ENCODE results near the gene LRRC1.

- TF ChIP-seq, protein P1, sequence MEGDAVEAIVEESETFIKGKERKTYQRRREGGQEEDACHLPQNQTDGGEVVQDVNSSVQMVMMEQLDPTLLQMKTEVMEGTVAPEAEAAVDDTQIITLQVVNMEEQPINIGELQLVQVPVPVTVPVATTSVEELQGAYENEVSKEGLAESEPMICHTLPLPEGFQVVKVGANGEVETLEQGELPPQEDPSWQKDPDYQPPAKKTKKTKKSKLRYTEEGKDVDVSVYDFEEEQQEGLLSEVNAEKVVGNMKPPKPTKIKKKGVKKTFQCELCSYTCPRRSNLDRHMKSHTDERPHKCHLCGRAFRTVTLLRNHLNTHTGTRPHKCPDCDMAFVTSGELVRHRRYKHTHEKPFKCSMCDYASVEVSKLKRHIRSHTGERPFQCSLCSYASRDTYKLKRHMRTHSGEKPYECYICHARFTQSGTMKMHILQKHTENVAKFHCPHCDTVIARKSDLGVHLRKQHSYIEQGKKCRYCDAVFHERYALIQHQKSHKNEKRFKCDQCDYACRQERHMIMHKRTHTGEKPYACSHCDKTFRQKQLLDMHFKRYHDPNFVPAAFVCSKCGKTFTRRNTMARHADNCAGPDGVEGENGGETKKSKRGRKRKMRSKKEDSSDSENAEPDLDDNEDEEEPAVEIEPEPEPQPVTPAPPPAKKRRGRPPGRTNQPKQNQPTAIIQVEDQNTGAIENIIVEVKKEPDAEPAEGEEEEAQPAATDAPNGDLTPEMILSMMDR (optimal IDR thresholded peaks at IDR 0.05 in 1 of 3, IDR thresholded peaks at IDR 0.05 in 1 of 3, conservative IDR thresholded peaks at IDR 0.05 in 1 of 3; ENCODE audit: extremely low read depth in 1 of 3, insufficient read depth in 2 of 3, low read length in 3 of 3) = no peak
- TF ChIP-seq EZH2 (IDR thresholded peaks at IDR 0.05; ENCODE audit: low read length) = no peak
Measured at GRCh38 chr6:53924277-53924676, 129.5 kb downstream of the LRRC1 start.

Data from keratinocyte (primary cell).